ENCODE results near the gene WWOX.

DNA sequence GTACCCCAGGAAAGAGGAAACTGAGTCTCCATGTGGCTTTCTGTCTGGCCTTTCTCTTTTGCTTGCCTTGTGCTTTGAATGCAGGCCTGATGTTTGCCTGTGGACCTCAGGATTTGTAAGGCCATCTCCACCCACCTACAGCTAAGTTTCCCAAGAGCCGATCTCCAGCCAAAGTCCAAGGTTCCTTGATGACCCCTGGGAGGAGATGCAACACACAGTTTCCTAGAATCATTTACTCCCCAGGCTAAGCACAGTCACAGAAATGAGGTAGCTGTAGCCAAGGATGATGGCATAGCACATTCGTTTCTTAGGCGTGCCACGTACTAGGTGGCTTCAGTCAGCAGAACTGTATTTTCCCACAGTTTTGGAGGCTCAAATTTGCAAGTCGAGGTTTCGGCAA, 905.6 kb downstream of the WWOX start:
- no peak for TF ChIP-seq MAX (IDR thresholded peaks at IDR 0.05)
- TF ChIP-seq, protein P1, sequence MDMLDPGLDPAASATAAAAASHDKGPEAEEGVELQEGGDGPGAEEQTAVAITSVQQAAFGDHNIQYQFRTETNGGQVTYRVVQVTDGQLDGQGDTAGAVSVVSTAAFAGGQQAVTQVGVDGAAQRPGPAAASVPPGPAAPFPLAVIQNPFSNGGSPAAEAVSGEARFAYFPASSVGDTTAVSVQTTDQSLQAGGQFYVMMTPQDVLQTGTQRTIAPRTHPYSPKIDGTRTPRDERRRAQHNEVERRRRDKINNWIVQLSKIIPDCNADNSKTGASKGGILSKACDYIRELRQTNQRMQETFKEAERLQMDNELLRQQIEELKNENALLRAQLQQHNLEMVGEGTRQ (IDR thresholded peaks at IDR 0.05) = no peak
- no peak for TF ChIP-seq KDM1A (IDR thresholded peaks at IDR 0.05; ENCODE audit: low read depth)
- no peak for TF ChIP-seq CTCF (IDR thresholded peaks at IDR 0.05)
- no peak for TF ChIP-seq JUN (IDR thresholded peaks at IDR 0.05)
- TF ChIP-seq POLR2A (IDR thresholded peaks at IDR 0.05; ENCODE audit: low read length) = no peak
- no peak for TF ChIP-seq ZC3H11A (IDR thresholded peaks at IDR 0.05)
- no peak for TF ChIP-seq MAZ (IDR thresholded peaks at IDR 0.05; ENCODE audit: borderline replicate concordance, low read depth, low read length)
- no peak for TF ChIP-seq RNF2 (IDR thresholded peaks at IDR 0.05; ENCODE audit: borderline replicate concordance, low read depth)
- TF ChIP-seq CBX8 (IDR thresholded peaks at IDR 0.05) = no peak
- TF ChIP-seq RAD21 (conservative IDR thresholded peaks at IDR 0.05 in 1 of 2, IDR thresholded peaks at IDR 0.05 in 1 of 2) = no peak
